Tibial nerve (tissue), 4 donors: ENCODE results near the gene PACSIN3.

Experiments
- CTCF ChIP-seq, 5 experiments: fragments of 200-600 bp in 3 of 5; fragments of 450-650 bp in 2 of 5; sonication (generic) in 3 of 5; IDR thresholded peaks; one replicate each; pipeline ENCODE4 v1.5.1; 2016 to 2019; ENCODE audit warnings: antibody characterized with exemption in 5 of 5, mild to moderate bottlenecking in 3 of 5, moderate library complexity in 2 of 5
- EP300 ChIP-seq, 2 donors: sonication (generic); formaldehyde crosslinking; IDR thresholded peaks; one replicate each; pipeline ENCODE4 v1.6.1; 2017; ENCODE audit warnings: antibody characterized with exemption in 2 of 2, mild to moderate bottlenecking in 1 of 2
- POLR2A ChIP-seq, 2 donors: fragments of 450-650 bp; IDR thresholded peaks; one replicate each; pipeline ENCODE4 v1.6.1; 2017; ENCODE audit warnings: antibody characterized with exemption in 2 of 2, mild to moderate bottlenecking in 2 of 2, moderate library complexity in 2 of 2

- TF ChIP-seq CTCF (IDR thresholded peaks at IDR 0.05): no peak
- no peak for TF ChIP-seq POLR2A (IDR thresholded peaks at IDR 0.05)
- TF ChIP-seq EP300 (IDR thresholded peaks at IDR 0.05): no peak
Measured at GRCh38 chr11:47137476-47137875, 48.8 kb downstream of the PACSIN3 start.
